ENCODE data around the gene BORCS5. TPM values are rescaled to one million over a fixed set of nuclear protein-coding genes. Genes with fewer than 3 reads are reported as not detected.
"Not testable (repeated sequence)": the region's sequence is repeated elsewhere in the genome, so short reads cannot be mapped to it uniquely, and the experiment has no call there.

BORCS5 gene
- total and polyA plus RNA-seq, 5 experiments from 2014 or later: 12.4 to 18.4 (median 15.7) TPM

DNA sequence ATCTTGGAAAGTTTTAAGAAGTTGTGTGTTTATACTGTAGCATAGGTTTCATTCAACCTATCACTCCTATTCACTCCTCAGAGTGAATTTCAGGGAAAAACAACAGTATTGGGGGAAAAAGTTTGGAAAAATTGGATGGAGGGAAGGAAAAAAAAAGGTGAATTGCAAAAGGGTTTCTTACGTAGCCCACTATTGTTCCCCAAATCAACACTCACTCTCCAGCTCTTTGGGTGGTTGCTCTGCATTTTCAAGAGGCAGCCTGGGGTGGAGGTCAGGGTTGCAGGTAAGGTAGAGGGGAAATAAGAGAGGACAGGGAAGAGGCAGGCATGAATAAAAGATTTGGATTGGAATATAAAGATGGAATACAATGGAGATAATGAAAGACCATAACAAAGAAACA is 42.3 kb downstream of the BORCS5 start:
- DNase-seq (no peak), ATAC-seq (no peak)
- Mint-ChIP-seq H3K36me3 (peaks cover 7 to 10% (median 8%) of the 10 kb centered on the region in 3 donors), H3K4me1 (peaks cover 17 to 35% (median 20%) of the 10 kb centered on the region in 4 donors), H3K27ac (peak overlapping the region in 5 of 10 donors; percentile 2 to 60 (median 24)), H3K4me3 (no peak overlapping the region), H3K9me3 (peaks cover 0 to 9% (median 3%) of the 10 kb centered on the region in 9 donors), H3K27me3 (no peaks in the 10 kb centered on the region)
- POLR2A ChIA-PET: interaction anchor here (0.6 kb wide), 1 partner anchor 334 kb away, joined by 3 read pairs; no protein-coding TSS in a partner anchor

DNA sequence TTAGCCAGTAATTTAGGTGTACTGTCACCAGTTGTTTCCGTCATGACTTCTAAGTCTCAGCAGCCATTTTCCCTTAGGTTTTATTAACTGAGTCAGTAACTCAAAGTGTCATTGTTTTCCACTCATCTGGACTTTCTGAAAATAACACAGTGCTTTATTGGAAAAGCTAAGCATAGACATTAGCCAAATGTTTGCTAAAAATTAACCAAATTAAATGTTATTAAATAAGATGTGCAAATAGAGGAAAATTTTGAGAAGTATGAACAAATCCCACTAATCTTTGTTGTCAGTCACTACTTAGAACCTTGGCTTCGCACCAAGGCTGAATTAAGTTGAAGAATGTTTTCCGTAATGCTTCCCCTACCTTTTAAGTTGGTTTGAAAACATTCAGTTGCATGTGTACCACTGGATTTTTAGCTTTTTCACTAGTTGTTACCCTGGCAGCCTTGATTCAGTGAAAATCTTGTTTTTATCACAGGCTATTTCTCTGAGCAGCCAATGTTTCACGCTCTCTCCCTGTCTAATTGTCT is 43.0 kb downstream of the BORCS5 start:
- no peaks in the 10 kb centered on the region for H3K27me3 Mint-ChIP-seq
- POLR2A ChIA-PET: no interaction called here
- DNase-seq (no peak), ATAC-seq (no peak)
- H3K9me3 Mint-ChIP-seq: peaks cover 0 to 9% (median 3%) of the 10 kb centered on the region in 9 donors
- H3K36me3 Mint-ChIP-seq: peaks cover 8 to 12% (median 9%) of the 10 kb centered on the region in 3 donors
- H3K4me3 Mint-ChIP-seq: no peak overlapping the region
- peaks cover 18 to 31% (median 20%) of the 10 kb centered on the region in 4 donors for H3K4me1 Mint-ChIP-seq
- peak overlapping the region in 2 of 10 donors; percentile 19 to 40 for H3K27ac Mint-ChIP-seq

DNA sequence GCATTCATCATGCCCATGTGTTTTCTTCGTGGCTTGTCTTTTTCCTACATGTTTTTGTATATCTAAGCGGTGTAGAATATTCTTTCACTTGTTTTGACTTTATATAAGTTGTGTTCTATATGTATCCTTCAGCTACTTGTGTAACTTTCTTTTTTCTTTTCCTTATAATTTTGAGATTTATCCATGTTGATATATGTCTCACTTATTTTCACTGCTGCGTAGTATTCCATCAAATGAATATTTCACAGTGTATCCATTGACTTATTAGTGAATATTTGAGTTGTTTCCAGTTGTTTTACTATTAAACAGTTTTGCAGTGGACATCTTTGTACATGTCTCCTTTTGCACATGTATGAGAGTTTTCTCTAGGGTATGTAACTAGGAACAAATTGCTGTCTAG is 43.9 kb downstream of the BORCS5 start:
- POLR2A ChIA-PET: interaction anchor here (0.6 to 1.2 kb wide), 2 partner anchors 15 to 37 kb away, joined by 3 to 4 read pairs; no protein-coding TSS in a partner anchor
- Mint-ChIP-seq H3K27ac (peak overlapping the region in 3 of 10 donors; percentile 2 to 76 (median 17)), H3K36me3 (peaks cover 8 to 13% (median 11%) of the 10 kb centered on the region in 3 donors), H3K4me3 (no peak overlapping the region), H3K9me3 (peaks cover 0 to 9% (median 3%) of the 10 kb centered on the region in 9 donors), H3K27me3 (no peaks in the 10 kb centered on the region), H3K4me1 (peaks cover 14 to 29% (median 17%) of the 10 kb centered on the region in 4 donors)
- DNase-seq (no peak), ATAC-seq (no peak)

DNA sequence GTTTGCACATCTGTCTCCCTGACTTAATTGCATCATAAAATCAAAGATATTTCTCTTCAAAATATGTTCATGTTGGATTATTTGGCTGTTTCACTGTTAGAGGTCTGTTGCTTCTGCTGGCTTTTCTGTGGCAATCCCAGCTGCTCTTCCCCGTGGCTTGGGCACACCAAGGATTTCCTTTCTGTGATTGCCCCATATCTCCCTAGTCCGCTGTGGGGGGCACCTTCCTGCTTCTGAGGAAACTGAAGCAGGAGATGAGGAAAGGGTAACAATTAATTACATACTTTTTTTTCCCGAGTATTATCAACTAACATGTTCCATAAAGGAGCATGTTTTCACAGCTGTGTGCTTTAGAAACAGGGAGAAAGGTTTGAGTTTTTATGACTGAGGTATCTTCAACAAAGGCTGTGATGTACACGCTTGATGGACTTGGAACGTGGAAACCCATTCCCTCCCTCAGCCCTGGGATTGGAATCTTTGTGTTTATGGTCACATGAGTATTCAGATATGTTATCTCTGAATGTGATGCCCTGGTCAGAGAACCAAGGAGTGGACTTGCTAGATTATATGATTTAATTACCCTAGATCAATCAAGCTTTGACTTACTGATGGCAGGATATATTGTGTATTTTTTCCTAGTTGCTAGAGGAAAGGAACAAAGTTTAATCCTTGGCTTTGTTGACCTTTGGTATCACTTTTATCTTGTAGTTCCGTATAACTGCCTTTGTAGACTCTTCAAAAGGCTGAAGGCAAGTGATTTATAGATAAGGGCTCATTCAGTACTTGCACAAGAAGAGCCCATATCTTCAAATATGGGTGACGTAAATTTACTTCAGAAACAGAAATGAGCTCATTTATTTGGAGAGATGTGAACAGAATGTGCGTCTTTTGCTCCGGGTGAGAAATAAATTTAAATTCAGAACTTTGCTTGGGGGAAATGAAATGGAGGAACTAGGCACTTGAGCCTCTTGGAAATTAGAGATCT is 46.7 kb downstream of the BORCS5 start:
- Mint-ChIP-seq H3K36me3 (peaks cover 8 to 16% (median 8%) of the 10 kb centered on the region in 3 donors), H3K9me3 (peaks cover 0 to 9% (median 3%) of the 10 kb centered on the region in 9 donors), H3K27ac (peak overlapping the region in 9 of 10 donors; percentile 10 to 79 (median 57)), H3K27me3 (no peaks in the 10 kb centered on the region), H3K4me1 (peaks cover 18 to 32% (median 22%) of the 10 kb centered on the region in 4 donors), H3K4me3 (peak overlapping the region in 1 of 10 donors; percentile 33)
- ATAC-seq (peak; percentile 58 to 78), DNase-seq (peak in 1 of 10 donors; percentile 26)
- POLR2A ChIA-PET: interaction anchor here (0.7 to 1.7 kb wide), 2 partner anchors 11 to 17 kb away, joined by 3 to 4 read pairs; no protein-coding TSS in a partner anchor

DNA sequence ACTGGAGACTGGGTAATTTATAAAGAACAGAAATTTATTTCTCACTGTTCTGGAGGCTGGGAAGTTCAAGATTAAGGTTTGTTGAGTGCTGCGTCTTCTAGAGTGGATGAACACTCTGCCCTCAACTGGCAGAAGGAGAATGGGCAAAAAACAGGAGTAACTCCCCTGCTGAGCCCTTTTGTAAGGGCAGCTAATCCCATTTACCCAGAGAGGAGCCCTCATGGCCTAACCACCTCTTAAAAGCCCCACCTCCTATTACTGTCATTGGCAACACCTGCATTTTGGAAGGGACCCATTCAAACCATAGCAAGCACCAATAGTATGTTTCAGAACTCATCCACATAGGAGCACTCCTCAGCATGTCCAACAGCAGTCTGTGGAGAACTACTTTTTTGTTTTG is 47.4 kb downstream of the BORCS5 start:
- ATAC-seq (no peak), DNase-seq (no peak)
- H3K36me3 Mint-ChIP-seq: peaks cover 8 to 16% (median 8%) of the 10 kb centered on the region in 3 donors
- peaks cover 0 to 9% (median 3%) of the 10 kb centered on the region in 9 donors for H3K9me3 Mint-ChIP-seq
- peak overlapping the region in 8 of 10 donors; percentile 10 to 79 (median 46) for H3K27ac Mint-ChIP-seq
- peaks cover 16 to 31% (median 27%) of the 10 kb centered on the region in 4 donors for H3K4me1 Mint-ChIP-seq
- POLR2A ChIA-PET: no interaction called here
- H3K4me3 Mint-ChIP-seq: peak overlapping the region in 1 of 10 donors; percentile 33
- H3K27me3 Mint-ChIP-seq: no peaks in the 10 kb centered on the region

DNA sequence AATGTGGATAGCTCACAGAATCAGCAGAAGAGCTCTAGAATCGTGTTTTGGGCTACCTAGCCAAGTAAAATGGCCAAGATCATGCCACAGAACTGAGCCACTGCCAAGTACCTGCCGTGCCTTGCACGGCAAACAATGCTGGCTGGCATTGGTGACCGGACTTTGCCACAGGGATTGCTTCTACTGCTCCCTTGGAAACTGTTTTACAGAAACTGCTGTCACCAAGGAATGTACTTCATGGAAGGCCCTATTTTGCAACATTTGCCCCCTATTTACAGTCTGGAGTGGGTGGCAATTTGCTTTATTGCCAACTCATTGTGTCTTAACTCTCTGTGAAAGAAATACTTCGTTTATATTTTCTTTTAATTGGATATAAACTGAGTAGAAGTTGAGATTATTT is 49.0 kb downstream of the BORCS5 start:
- DNase-seq (no peak), ATAC-seq (no peak)
- POLR2A ChIA-PET: no interaction called here
- Mint-ChIP-seq H3K9me3 (peaks cover 0 to 4% (median 0%) of the 10 kb centered on the region in 9 donors), H3K27ac (peak overlapping the region in 1 of 10 donors; percentile 61), H3K4me1 (peaks cover 16 to 29% (median 27%) of the 10 kb centered on the region in 4 donors), H3K27me3 (no peaks in the 10 kb centered on the region), H3K36me3 (peaks cover 3 to 14% (median 4%) of the 10 kb centered on the region in 3 donors), H3K4me3 (no peak overlapping the region)

DNA sequence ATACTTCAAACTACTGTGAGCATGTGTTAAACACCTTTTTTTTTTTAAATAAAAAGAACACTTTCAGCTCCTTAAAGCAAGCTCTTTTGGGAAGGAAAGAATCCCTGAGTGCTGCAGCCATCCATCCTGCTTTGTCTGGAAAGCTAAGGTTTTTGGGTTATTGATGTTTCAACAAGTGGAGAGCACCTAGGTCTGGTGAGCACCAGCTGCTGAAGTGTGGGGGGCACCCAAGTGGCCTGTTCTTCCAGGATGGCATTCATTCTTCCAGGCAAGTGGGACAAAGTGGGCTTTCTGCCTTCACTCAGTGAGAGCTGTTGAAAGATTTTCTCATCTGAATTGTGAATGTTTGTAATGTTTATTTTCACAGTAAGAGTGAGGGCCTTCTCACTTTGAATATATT is 49.9 kb downstream of the BORCS5 start:
- POLR2A ChIA-PET: interaction anchor here (0.8 kb wide), 1 partner anchor 11 kb away, joined by 3 read pairs; no protein-coding TSS in a partner anchor
- Mint-ChIP-seq H3K27me3 (no peaks in the 10 kb centered on the region), H3K4me3 (no peak overlapping the region), H3K36me3 (peaks cover 0 to 16% (median 4%) of the 10 kb centered on the region in 3 donors), H3K4me1 (peaks cover 16 to 32% (median 29%) of the 10 kb centered on the region in 4 donors), H3K9me3 (peaks cover 0 to 4% (median 0%) of the 10 kb centered on the region in 9 donors), H3K27ac (peak overlapping the region in 1 of 10 donors; percentile 32)
- ATAC-seq: no peak
- no peak for DNase-seq

DNA sequence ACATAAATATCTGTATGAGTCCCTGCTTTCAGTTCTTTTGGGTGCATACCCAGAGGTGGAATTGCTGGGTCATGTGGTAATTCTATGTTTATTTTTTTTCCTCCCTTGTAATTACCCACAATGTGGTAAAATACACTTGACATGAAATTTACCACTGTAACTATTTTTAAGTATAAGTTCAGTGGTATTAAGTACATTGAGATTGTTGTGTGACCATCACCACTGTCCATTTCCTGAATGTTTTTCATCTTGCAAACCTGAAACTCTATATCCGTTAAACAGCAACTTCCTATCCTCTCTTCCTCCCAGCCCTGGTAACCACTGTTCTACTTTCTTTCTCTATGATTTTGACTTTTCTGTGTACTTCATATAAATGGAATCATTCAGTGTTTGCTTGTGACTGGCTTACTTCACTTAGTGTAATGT is 51.4 kb downstream of the BORCS5 start:
- H3K9me3 Mint-ChIP-seq: peaks cover 0 to 4% (median 0%) of the 10 kb centered on the region in 9 donors
- ATAC-seq (peak; percentile 44 to 47), DNase-seq (peak in 2 of 10 donors; percentile 19 to 21)
- H3K4me1 Mint-ChIP-seq: peaks cover 13 to 33% (median 25%) of the 10 kb centered on the region in 4 donors
- peak overlapping the region in 9 of 10 donors; percentile 3 to 59 (median 38) for H3K27ac Mint-ChIP-seq
- H3K4me3 Mint-ChIP-seq: peak overlapping the region in 1 of 10 donors; percentile 29
- H3K36me3 Mint-ChIP-seq: peaks cover 0 to 15% (median 4%) of the 10 kb centered on the region in 3 donors
- H3K27me3 Mint-ChIP-seq: no peaks in the 10 kb centered on the region
- POLR2A ChIA-PET: no interaction called here

DNA sequence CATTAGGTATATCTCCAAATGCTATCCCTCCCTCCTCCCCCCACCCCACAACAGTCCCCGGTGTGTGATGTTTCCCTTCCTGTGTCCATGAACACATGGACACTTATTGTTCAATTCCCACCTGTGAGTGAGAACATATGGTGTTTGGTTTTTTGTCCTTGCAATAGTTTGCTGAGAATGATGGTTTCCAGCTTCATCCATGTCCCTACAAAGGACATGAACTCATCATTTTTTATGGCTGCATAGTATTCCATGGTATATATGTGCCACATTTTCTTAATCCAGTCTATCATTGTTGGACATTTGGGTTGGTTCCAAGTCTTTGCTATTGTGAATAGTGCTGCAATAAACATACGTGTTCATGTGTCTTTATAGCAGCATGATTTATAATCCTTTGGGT is 52.5 kb downstream of the BORCS5 start:
- peaks cover 0 to 15% (median 4%) of the 10 kb centered on the region in 3 donors for H3K36me3 Mint-ChIP-seq
- ATAC-seq, POLR2A ChIA-PET, H3K27ac Mint-ChIP-seq, H3K4me3 Mint-ChIP-seq, H3K27me3 Mint-ChIP-seq, DNase-seq, H3K9me3 Mint-ChIP-seq: not testable (repeated sequence)
- H3K4me1 Mint-ChIP-seq: peaks cover 5 to 23% (median 16%) of the 10 kb centered on the region in 4 donors

DNA sequence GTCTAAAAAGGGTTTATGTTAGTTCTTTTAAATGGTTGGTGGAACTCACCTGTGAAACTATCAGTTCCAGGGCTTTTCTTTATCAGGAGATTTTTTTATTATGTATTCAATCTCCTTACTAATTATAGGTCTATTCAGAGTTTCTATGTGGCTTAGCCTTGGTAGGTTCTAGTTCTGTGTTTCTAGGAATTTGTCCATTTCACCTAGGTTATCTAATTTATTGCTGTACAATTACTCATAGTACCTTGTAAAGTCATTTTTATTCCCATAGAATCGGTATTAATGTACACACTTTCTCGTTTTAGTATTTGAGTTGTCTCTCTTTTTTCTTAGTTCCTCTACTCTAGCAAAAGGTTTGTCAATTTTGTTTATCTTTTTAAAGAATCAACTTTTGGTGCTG is 59.0 kb downstream of the BORCS5 start:
- POLR2A ChIA-PET: no interaction called here
- DNase-seq: no peak
- H3K36me3 Mint-ChIP-seq: peaks cover 4 to 24% (median 7%) of the 10 kb centered on the region in 3 donors
- H3K9me3 Mint-ChIP-seq: peaks cover 0 to 5% (median 2%) of the 10 kb centered on the region in 9 donors
- peak overlapping the region in 8 of 10 donors; percentile 21 to 82 (median 68) for H3K27ac Mint-ChIP-seq
- H3K4me1 Mint-ChIP-seq: peaks cover 2 to 24% (median 10%) of the 10 kb centered on the region in 4 donors
- H3K4me3 Mint-ChIP-seq: no peak overlapping the region
- no peaks in the 10 kb centered on the region for H3K27me3 Mint-ChIP-seq
- ATAC-seq: no peak

DNA sequence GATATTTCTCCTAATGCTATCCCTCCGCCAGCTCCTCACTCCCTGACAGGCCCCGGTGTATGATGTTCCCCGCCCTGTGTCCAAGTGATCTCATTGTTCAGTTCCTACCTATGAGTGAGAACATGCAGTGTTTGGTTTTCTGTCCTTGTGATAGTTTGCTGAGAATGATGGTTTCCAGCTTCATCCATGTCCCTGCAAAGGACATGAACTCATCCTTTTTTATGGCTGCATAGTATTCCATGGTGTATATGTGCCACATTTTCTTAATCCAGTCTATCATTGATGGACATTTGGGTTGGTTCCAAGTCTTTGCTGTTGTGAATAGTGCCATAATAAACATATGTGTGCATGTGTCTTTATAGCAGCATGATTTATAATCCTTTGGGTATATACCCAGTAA is 62.3 kb downstream of the BORCS5 start:
- POLR2A ChIA-PET: interaction anchor here (0.9 to 1.0 kb wide), 2 partner anchors 8 to 192 kb away, joined by 3 read pairs; no protein-coding TSS in a partner anchor
- H3K36me3 Mint-ChIP-seq: peaks cover 19 to 49% (median 25%) of the 10 kb centered on the region in 3 donors

DNA sequence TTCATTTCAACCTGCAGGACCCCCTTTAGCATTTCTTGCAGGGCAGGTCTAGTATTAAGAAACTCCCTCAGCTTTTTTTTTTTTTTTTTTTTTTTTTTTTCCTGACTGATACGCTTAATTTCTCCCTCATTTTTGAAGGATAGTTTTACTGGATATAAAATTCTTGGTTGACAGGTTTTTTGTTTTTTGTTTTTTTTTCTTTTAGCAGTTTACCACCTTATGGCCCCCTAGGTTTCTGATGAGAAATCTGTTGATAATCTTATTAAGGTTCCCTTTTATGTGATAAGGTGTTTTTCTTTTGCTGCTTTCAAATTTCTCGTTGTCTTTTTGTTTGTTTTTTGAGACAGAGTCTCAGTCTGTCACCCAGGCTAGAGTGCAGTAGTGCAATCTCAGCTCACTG is 66.5 kb downstream of the BORCS5 start:
- ATAC-seq (no peak), DNase-seq (no peak)
- Mint-ChIP-seq H3K27me3 (no peaks in the 10 kb centered on the region), H3K4me3 (no peak overlapping the region), H3K36me3 (peaks cover 27 to 55% (median 33%) of the 10 kb centered on the region in 3 donors), H3K9me3 (peaks cover 6 to 45% (median 19%) of the 10 kb centered on the region in 9 donors), H3K4me1 (peaks cover 3 to 8% (median 7%) of the 10 kb centered on the region in 4 donors), H3K27ac (peak overlapping the region in 1 of 10 donors; percentile 8)
- POLR2A ChIA-PET: interaction anchor here (0.6 kb wide), 1 partner anchor 21 kb away, joined by 3 read pairs; no protein-coding TSS in a partner anchor

More for the DNA sequence above, 62.3 kb downstream of the BORCS5 start:
- ATAC-seq, H3K4me3 Mint-ChIP-seq, H3K27me3 Mint-ChIP-seq, DNase-seq, H3K27ac Mint-ChIP-seq: not testable (repeated sequence)
- H3K4me1 Mint-ChIP-seq: peaks cover 4 to 15% (median 7%) of the 10 kb centered on the region in 4 donors
- peaks cover 6 to 31% (median 11%) of the 10 kb centered on the region in 9 donors for H3K9me3 Mint-ChIP-seq

Measured in naive thymus-derived CD8-positive, alpha-beta T cell (primary cell).